Fibroblast of lung (primary cell): Measurements from ENCODE around the gene APOL3. TPM values are rescaled to one million over a fixed set of nuclear protein-coding genes. Genes with fewer than 3 reads are reported as not detected.
A peak's percentile ranks its signal among the peaks of the same experiment; 100 is the strongest.
"Not testable (repeated sequence)": the region's sequence is repeated elsewhere in the genome, so short reads cannot be mapped to it uniquely, and the experiment has no call there.

Experiments used
- DNase-seq, 2 donors: peaks; one replicate each; pipeline versions ENCODE4 v3.0.0 to v3.0.0-alpha.2; 2010; ENCODE audit warnings: low read depth in 2 of 2
- H2AFZ ChIP-seq: 2 replicates; pipeline ENCODE4 v1.5.1; 2012; ENCODE audit warnings: low read length, control low read depth, inconsistent platforms
- H3K27ac ChIP-seq: 2 replicates; pipeline ENCODE4 v1.5.1; 2011; ENCODE audit warnings: low read length, control low read depth; ENCODE audit not compliant: insufficient read depth
- H3K27me3 ChIP-seq: 2 replicates; pipeline ENCODE4 v1.5.1; 2011; ENCODE audit warnings: mild to moderate bottlenecking, low read length; ENCODE audit not compliant: control insufficient read depth, insufficient read depth
- H3K36me3 ChIP-seq: 2 replicates; pipeline ENCODE4 v1.5.1; 2011; ENCODE audit warnings: low read length; ENCODE audit not compliant: control insufficient read depth, insufficient read depth
- H3K4me1 ChIP-seq: 2 replicates; pipeline ENCODE4 v1.5.1; 2011; ENCODE audit warnings: low read length; ENCODE audit not compliant: control insufficient read depth, insufficient read depth; ENCODE audit errors: extremely low read depth
- H3K4me2 ChIP-seq: 2 replicates; pipeline ENCODE4 v1.5.1; 2011; ENCODE audit warnings: low read length, control low read depth; ENCODE audit not compliant: insufficient read depth; ENCODE audit errors: extremely low read depth
- H3K4me3 ChIP-seq, 4 experiments: fragments of 200-600 bp in 1 of 4; sonication (generic) in 1 of 4; replicated peaks in 1 of 4; 2 replicates each; pipeline ENCODE4 v1.5.1; 2011 to 2016; ENCODE audit warnings: low read length in 4 of 4, low read depth in 3 of 4, mild to moderate bottlenecking in 3 of 4, control low read depth in 2 of 4, inconsistent platforms in 1 of 4, mixed read lengths in 1 of 4; ENCODE audit not compliant: insufficient read depth in 1 of 4; ENCODE audit errors: control extremely low read depth in 1 of 4
- H3K79me2 ChIP-seq: 2 replicates; pipeline ENCODE4 v1.5.1; 2012; ENCODE audit warnings: mild to moderate bottlenecking, low read length, inconsistent platforms; ENCODE audit not compliant: control insufficient read depth, insufficient read depth
- H3K9ac ChIP-seq: 2 replicates; pipeline ENCODE4 v1.5.1; 2011; ENCODE audit warnings: mild to moderate bottlenecking, low read length, control low read depth; ENCODE audit not compliant: insufficient read depth
- H3K9me3 ChIP-seq: 2 replicates; pipeline ENCODE4 v1.5.1; 2012; ENCODE audit warnings: low read depth, low read length; ENCODE audit not compliant: control insufficient read depth, insufficient read depth
- H4K20me1 ChIP-seq: 2 replicates; pipeline ENCODE4 v1.5.1; 2011; ENCODE audit warnings: low read length; ENCODE audit not compliant: control insufficient read depth, insufficient read depth; ENCODE audit errors: extremely low read depth
- EZH2 ChIP-seq: IDR thresholded peaks from 2 replicates; pipeline ENCODE4 v1.5.1; 2012; ENCODE audit warnings: low read length, control low read depth, mild to moderate bottlenecking; ENCODE audit errors: missing control alignments
- polyA plus RNA-seq, 2 donors: library from polyadenylated mRNA; depleted of rRNA in 1 of 2; stranded (reverse) in 1 of 2; unstranded in 1 of 2; fragments of >200 nt; gene quantifications; 2 replicates each; pipeline ENCODE4 v1.2.1, GENCODE V29; 2011 to 2012; ENCODE audit warnings: missing spikeins in 1 of 2
- total RNA-seq: library from RNA; depleted of rRNA; stranded (reverse); fragments of >200 nt; gene quantifications from 2 replicates; pipeline ENCODE4 v1.2.1, GENCODE V29; 2014
- TF ChIP-seq, protein P1 (sequence below), 2 donors: IDR thresholded peaks in 1 of 2; conservative IDR thresholded peaks in 1 of 2; 1 replicate in 1 of 2; 2 replicates in 1 of 2; pipeline ENCODE4 v1.5.1; 2011 to 2012; ENCODE audit warnings: low read length in 2 of 2, control low read depth in 1 of 2, inconsistent platforms in 1 of 2, low read depth in 1 of 2, mild to moderate bottlenecking in 1 of 2

APOL3 gene
- total and polyA plus RNA-seq, 2 donors (not counting 1 experiment from before 2014, with no cell fraction given), result 22.5 to 42.3 TPM

DNA sequence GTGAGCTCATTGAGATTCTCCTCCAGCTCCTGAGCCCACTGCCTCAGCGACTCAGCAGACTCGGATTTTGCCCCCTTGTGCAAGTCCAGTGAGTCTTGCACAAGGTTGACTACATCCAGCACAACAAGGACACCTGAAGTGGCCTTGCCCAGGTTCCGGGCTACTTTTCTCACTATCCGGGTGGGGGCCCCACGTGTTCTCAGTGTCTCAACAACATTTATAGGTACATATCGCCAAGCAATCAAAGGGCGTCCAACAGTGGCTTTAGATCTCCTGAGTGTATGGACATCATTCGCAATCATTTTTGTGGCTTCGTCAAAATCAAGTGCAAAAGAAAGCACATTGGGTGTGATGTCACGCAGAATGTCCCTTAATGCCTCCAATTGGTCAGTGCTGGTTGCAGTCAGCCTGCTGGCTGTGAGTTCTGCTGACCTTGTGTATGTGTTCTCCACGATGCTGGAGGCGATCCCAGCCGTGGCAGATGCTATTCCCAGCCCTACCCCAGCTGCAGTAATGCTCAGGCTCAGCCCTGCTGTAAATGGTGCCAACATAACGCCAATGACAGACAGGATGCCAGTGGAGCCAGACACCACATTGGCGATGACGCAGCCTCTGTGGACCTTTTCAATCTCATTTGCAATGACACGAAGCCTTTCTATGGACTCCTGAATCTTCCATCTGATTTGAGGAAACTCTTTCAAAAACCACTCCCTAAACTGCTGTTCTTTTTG, 30.7 kb upstream of the APOL3 start:
- no peaks in the 10 kb centered on the region for H3K36me3 ChIP-seq
- H3K4me3 ChIP-seq, result no peak overlapping the region
- H3K9ac ChIP-seq, result no peak overlapping the region
- DNase-seq, result peak; percentile 70 to 87
- TF ChIP-seq EZH2, result no peak
- TF ChIP-seq, protein P1, sequence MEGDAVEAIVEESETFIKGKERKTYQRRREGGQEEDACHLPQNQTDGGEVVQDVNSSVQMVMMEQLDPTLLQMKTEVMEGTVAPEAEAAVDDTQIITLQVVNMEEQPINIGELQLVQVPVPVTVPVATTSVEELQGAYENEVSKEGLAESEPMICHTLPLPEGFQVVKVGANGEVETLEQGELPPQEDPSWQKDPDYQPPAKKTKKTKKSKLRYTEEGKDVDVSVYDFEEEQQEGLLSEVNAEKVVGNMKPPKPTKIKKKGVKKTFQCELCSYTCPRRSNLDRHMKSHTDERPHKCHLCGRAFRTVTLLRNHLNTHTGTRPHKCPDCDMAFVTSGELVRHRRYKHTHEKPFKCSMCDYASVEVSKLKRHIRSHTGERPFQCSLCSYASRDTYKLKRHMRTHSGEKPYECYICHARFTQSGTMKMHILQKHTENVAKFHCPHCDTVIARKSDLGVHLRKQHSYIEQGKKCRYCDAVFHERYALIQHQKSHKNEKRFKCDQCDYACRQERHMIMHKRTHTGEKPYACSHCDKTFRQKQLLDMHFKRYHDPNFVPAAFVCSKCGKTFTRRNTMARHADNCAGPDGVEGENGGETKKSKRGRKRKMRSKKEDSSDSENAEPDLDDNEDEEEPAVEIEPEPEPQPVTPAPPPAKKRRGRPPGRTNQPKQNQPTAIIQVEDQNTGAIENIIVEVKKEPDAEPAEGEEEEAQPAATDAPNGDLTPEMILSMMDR (conservative IDR thresholded peaks at IDR 0.05 in 1 of 2, IDR thresholded peaks at IDR 0.05 in 1 of 2; ENCODE audit: low read depth in 1 of 2, low read length in 2 of 2), result no peak
- no peaks in the 10 kb centered on the region for H3K9me3 ChIP-seq
- H3K4me1 ChIP-seq, result peaks cover 5% of the 10 kb centered on the region
- H3K4me2 ChIP-seq, result no peak overlapping the region
- H3K27ac ChIP-seq, result no peak overlapping the region
- no peak overlapping the region for H2AFZ ChIP-seq
- H3K79me2 ChIP-seq, result no peaks in the 10 kb centered on the region
- peaks cover 12% of the 10 kb centered on the region for H3K27me3 ChIP-seq
- no peaks in the 10 kb centered on the region for H4K20me1 ChIP-seq

- H3K9ac ChIP-seq, H3K27ac ChIP-seq, H3K79me2 ChIP-seq, H2AFZ ChIP-seq, H4K20me1 ChIP-seq, H3K9me3 ChIP-seq, H3K4me3 ChIP-seq, H3K4me2 ChIP-seq, H3K36me3 ChIP-seq, DNase-seq, H3K4me1 ChIP-seq: not testable (repeated sequence)
- peaks cover 13% of the 10 kb centered on the region for H3K27me3 ChIP-seq
These were observed 27.3 kb upstream of the APOL3 start for GRCh38 chr22:36187862-36188261.

- no peak overlapping the region for H3K4me2 ChIP-seq
- H3K79me2 ChIP-seq, result no peaks in the 10 kb centered on the region
- H3K4me3 ChIP-seq, result no peak overlapping the region
- TF ChIP-seq, protein P1 (conservative IDR thresholded peaks at IDR 0.05 in 1 of 2, IDR thresholded peaks at IDR 0.05 in 1 of 2; ENCODE audit: low read depth in 1 of 2, low read length in 2 of 2), result no peak
- no peak for TF ChIP-seq EZH2
- peaks cover 16% of the 10 kb centered on the region for H3K27me3 ChIP-seq
- no peaks in the 10 kb centered on the region for H3K9me3 ChIP-seq
- DNase-seq, result no peak
- peaks cover under 1% of the 10 kb centered on the region for H3K4me1 ChIP-seq
- no peak overlapping the region for H2AFZ ChIP-seq
- H3K36me3 ChIP-seq, result no peaks in the 10 kb centered on the region
- no peak overlapping the region for H3K27ac ChIP-seq
- H4K20me1 ChIP-seq, result no peaks in the 10 kb centered on the region
- no peak overlapping the region for H3K9ac ChIP-seq
These were observed 25.5 kb upstream of the APOL3 start for GRCh38 chr22:36185828-36186624.
